GM18526 (cell line): ENCODE results near the gene NAA11.

Experiments used
- POLR2A ChIP-seq: IDR thresholded peaks from 3 replicates; pipeline ENCODE4 v1.6.1; 2011; ENCODE audit not compliant: insufficient read length; ENCODE audit errors: extremely low read depth

The NAA11 gene

DNA sequence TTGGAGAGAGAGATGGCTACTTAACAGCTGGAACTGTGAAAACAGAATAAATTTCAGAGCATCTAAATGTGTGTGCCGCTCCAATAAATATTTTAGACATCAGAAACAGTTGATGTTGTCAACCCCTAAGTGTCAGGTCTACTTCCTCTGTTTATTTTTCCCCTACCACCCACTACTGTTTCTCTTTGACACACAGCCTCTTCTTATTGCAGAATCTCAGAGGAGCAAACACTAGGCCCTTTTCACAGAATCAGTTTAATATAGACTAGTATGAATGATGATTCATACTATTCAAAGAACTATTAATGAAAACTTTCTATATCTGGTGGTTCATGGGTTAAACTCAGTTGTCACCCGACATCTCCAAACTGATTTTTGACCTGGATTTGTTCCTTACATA lies 33.9 kb downstream of the NAA11 start:
- no peak for TF ChIP-seq POLR2A

DNA sequence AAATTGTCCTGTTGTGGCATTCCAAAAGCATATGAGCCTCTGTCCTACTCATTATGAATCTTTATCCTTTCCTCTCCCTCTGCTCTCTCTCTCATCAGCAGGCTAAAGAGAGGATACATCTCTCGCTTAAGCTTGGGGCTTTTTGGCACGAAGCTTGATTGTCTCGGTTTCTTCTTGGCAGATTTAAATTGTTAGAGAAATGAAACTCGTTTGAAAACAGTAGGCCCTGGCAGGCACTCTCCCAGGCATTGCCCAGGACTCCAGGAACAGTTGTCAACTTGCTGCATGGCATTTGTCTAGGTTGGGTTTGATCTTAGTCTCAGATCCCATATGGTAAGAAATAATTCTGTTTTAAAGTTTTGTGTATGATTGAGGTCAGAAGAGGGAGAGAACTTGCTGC lies 35.5 kb downstream of the NAA11 start:
- no peak for TF ChIP-seq POLR2A

DNA sequence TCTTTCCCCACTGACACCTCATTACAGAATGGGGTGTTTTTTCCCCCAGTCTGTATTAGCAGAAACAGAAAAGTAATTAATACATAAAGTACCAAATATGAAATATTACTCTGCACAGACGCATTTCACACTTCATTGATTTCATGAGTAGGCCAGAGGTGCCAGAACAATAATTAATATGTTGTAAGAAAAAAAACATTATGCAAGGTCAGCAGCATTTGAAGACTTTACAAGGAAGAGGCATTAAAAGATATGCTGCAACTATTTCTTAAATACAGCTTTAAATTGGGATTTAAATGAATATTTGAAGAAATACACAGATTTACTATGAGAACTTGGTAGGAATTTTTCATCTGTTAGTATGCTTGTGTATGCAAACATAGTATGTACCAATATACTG lies 37.7 kb downstream of the NAA11 start:
- TF ChIP-seq POLR2A = no peak

DNA sequence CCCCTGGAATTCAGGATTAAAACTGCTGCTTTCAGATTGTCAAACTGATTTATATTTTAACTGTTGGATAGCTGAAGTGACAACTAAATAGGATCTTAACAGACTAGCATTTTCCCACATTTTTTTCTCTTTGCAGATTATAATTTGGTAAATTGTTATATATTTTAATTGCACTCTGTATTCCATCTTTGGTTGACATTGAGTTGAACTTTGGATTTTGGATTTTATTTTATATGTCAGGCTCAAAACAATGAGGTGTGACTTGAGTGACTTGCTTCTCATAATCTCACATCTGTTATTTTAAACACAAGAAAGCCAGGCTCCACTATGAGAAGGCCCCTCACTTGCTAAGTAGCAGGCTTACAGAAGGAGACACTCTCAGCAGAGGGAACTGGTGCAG lies 38.1 kb downstream of the NAA11 start:
- TF ChIP-seq POLR2A = no peak

DNA sequence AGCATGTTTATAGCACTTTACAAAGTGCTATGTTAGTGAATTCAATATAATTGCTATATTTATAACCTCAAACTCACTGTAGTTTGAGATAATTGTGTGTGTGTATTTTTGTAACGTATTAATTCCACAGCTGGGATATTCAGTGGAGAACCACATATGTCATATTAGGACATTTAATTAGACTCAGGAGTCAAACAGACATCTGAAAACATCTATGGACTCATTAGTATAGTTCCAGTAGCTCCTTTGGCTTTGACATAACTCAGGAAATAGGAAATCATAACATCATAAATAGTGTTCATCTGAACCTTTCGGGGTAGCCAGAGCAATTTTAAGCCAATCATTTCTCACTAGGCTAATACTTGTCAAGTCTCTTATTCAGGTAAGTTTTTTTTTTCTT lies 38.8 kb downstream of the NAA11 start:
- TF ChIP-seq POLR2A = no peak

DNA sequence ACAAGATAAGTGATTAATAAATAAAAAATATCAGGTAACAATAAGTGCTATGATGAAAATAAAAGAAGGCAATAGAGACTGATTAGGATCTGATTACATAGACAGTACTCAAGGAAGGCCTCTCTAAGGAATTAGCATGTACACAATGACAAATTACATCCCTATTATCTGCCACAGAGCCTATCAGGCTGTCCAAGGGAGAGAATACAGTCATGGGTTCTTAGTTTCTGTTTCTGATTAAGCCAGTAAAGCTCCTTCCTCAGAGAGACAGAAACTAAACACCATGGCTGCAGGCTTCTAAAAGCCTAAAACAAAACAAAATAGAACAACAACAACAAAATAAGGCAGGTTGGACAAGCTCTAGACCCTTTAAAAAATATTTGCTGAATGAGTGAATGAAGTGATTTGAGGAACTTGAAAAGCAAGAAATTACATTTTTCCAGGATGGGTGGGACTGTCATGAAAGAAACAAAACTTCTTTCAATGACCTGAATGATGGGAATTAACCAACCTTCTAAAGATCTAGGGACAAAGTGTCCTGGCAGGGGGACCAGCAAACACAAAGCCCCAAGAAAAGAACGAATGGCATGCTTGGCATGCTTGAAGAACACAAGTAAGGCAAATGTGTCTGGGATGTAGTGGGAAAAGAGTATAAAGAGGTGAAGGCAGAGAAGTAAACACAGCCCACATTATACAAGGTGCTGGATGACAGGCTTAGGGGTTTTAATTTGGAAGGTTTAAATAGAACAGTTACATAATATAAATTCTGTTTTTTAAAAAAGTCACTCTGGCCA lies 44.1 kb downstream of the NAA11 start:
- no peak for TF ChIP-seq POLR2A

DNA sequence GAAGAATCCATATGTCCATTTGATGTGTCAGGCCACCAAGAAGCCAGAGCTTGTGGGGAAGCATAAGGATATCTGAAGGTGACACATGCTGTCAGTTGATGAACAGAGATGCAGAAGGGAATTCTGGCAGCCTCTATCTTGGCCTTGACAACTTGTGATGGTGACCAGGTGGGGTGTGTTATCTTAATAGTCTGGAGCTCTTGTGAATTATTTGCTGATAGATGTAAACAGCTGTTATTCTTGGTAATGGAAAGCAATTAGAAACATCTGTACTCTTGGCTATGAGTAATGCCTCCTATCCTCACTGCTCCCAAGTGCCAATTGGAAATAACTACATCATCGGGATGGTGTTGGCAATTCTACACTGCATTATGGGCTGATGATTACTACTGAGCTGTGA lies 51.9 kb downstream of the NAA11 start:
- TF ChIP-seq POLR2A = no peak

DNA sequence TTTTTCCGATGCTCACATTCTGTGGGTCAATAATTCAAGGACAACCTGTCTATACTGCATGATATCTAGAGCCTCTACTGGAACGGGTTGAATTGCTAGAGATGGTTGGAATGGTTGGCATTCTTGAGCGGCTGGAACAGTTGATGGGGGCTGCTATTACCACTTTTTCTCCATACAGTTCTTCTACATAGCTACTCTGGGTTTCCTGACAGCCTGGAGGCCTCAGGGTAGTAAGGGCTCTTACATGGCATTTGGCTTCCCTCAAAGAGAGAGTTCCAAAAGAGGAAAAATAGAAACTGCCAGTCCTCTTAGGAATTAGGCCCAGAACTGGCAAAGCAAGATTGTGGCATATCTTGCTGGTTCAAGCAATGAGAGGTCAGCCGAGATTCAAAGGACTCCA lies 53.1 kb downstream of the NAA11 start:
- TF ChIP-seq POLR2A = no peak

DNA sequence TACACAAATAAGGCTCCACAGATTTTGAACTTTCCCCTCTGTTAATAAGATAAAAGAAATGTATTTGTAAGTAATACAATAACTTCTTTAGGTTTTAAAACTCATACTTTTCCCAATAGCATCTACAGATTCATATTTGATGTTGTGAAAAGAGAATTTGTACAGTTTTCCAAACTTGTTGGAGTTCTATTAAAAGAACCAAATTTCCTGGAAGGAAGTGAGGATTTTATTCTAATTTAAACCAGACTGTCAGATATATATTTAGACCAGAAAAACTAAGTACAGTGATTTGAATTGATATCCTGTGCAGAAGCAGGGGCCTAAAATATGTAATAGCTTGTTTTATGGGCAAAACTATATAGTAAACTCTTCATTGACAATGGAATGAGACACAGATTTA lies 53.7 kb downstream of the NAA11 start:
- TF ChIP-seq POLR2A = no peak

DNA sequence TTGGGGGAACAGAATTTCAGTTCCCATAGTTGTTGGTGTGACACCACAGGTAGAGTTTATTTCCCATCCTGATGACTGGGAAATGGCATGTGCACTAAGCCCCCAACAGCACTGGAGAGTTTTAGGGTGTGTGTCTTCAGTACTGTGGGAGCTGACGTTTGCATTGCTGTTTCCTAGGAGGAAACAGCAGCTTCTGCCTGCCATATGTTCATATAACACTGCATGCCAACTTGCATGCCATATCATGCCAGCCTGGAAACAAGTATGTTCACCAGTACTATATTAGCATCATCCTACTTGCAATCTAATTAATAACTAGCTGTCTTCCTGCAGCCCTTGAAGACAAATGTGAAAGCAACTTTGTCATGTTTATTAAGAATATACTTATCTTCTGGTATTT lies 58.2 kb downstream of the NAA11 start:
- TF ChIP-seq POLR2A = no peak
